Measurements from ENCODE around the gene ARHGAP31. TPM values are rescaled to one million over a fixed set of nuclear protein-coding genes. Genes with fewer than 3 reads are reported as not detected.
A peak's percentile ranks its signal among the peaks of the same experiment; 100 is the strongest.
"Not testable (repeated sequence)": the region's sequence is repeated elsewhere in the genome, so short reads cannot be mapped to it uniquely, and the experiment has no call there.

ARHGAP31 gene
- total and polyA plus RNA-seq, 2 experiments from 2014 or later: 8.1 to 15.3 TPM

GRCh38 chr3:119257654-119258410 is 36.4 kb upstream of the ARHGAP31 start:
- H2AFZ ChIP-seq: peak overlapping the region; percentile 45
- DNase-seq: peak; percentile 3
- no peaks in the 10 kb centered on the region for H3K9me3 ChIP-seq (ENCODE audit: low read depth)

GRCh38 chr3:119258915-119259314 is 35.3 kb upstream of the ARHGAP31 start:
- in situ Hi-C loops (cut with MboI): no loop called here
- Histone ChIP-seq H3K4me2 (ENCODE audit: unreplicated experiment) (no peak overlapping the region), H3K4me1 (ENCODE audit: insufficient read depth) (no peaks in the 10 kb centered on the region), H2AFZ (peak overlapping the region; percentile 45; the same call in 1 of the 2 replicates), H3K4me3 (no peak overlapping the region), H3K9me3 (ENCODE audit: low read depth) (no peaks in the 10 kb centered on the region), H3K36me3 (ENCODE audit: low read depth) (no peaks in the 10 kb centered on the region), H3K9ac (no peak overlapping the region), H4K20me1 (ENCODE audit: insufficient read depth) (no peaks in the 10 kb centered on the region), H3K9me2 (ENCODE audit: insufficient read depth) (no peaks in the 10 kb centered on the region), H3K27ac (no peak overlapping the region), H3K27me3 (replicated peaks; ENCODE audit: insufficient read depth) (no peaks in the 10 kb centered on the region), H3K79me2 (ENCODE audit: insufficient read depth) (no peaks in the 10 kb centered on the region), H3F3A (ENCODE audit: insufficient read depth) (no peaks in the 10 kb centered on the region)
- TF ChIP-seq EZH2 (IDR thresholded peaks at IDR 0.05; ENCODE audit: insufficient read depth, poor library complexity, severe bottlenecking): no peak
- no peak for TF ChIP-seq EZH2phosphoT487 (IDR thresholded peaks at IDR 0.05; ENCODE audit: insufficient read depth, low read depth)
- DNase-seq: no peak
- 13 to 15% methylated on average over 1 of the region's 1 CpG for WGBS, 2 experiments (ENCODE audit: low coverage in 1 of 2, low lambda C conversion rate in 2 of 2, missing lambda C conversion rate in 2 of 2)

More at GRCh38 chr3:119257654-119258410, 36.4 kb upstream of the ARHGAP31 start:
- TF ChIP-seq EZH2 (IDR thresholded peaks at IDR 0.05; ENCODE audit: insufficient read depth, poor library complexity, severe bottlenecking) (no peak), EZH2phosphoT487 (IDR thresholded peaks at IDR 0.05; ENCODE audit: insufficient read depth, low read depth) (no peak)
- H3K4me3 ChIP-seq: no peak overlapping the region
- H3K27ac ChIP-seq: no peak overlapping the region
- no peaks in the 10 kb centered on the region for H4K20me1 ChIP-seq (ENCODE audit: insufficient read depth)
- no peaks in the 10 kb centered on the region for H3K9me2 ChIP-seq (ENCODE audit: insufficient read depth)
- H3K36me3 ChIP-seq (ENCODE audit: low read depth): no peaks in the 10 kb centered on the region
- H3K79me2 ChIP-seq (ENCODE audit: insufficient read depth): no peaks in the 10 kb centered on the region
- no peak overlapping the region for H3K4me2 ChIP-seq (ENCODE audit: unreplicated experiment)
- no peaks in the 10 kb centered on the region for H3F3A ChIP-seq (ENCODE audit: insufficient read depth)
- no peaks in the 10 kb centered on the region for H3K4me1 ChIP-seq (ENCODE audit: insufficient read depth)
- no peak overlapping the region for H3K9ac ChIP-seq
- H3K27me3 ChIP-seq (replicated peaks; ENCODE audit: insufficient read depth): no peaks in the 10 kb centered on the region
- WGBS, 2 experiments (ENCODE audit: low coverage in 1 of 2, low lambda C conversion rate in 2 of 2, missing lambda C conversion rate in 2 of 2): 79 to 81% methylated on average over 8 of the region's 8 CpGs
- in situ Hi-C loops (cut with MboI): no loop called here

GRCh38 chr3:119259821-119260220 is 34.4 kb upstream of the ARHGAP31 start:
- H3K4me1 ChIP-seq (ENCODE audit: insufficient read depth): no peaks in the 10 kb centered on the region
- no peaks in the 10 kb centered on the region for H3F3A ChIP-seq (ENCODE audit: insufficient read depth)
- no peak overlapping the region for H3K27ac ChIP-seq
- H3K9me2 ChIP-seq (ENCODE audit: insufficient read depth): no peaks in the 10 kb centered on the region
- DNase-seq: no peak
- in situ Hi-C loops (cut with MboI): no loop called here
- no peaks in the 10 kb centered on the region for H3K9me3 ChIP-seq (ENCODE audit: low read depth)
- H4K20me1 ChIP-seq (ENCODE audit: insufficient read depth): no peaks in the 10 kb centered on the region
- WGBS, 2 experiments (ENCODE audit: low coverage in 1 of 2, low lambda C conversion rate in 2 of 2, missing lambda C conversion rate in 2 of 2): 82 to 84% methylated on average over 4 of the region's 4 CpGs
- H3K4me3 ChIP-seq: no peak overlapping the region
- no peaks in the 10 kb centered on the region for H3K36me3 ChIP-seq (ENCODE audit: low read depth)
- H3K27me3 ChIP-seq (replicated peaks; ENCODE audit: insufficient read depth): no peaks in the 10 kb centered on the region
- H3K79me2 ChIP-seq (ENCODE audit: insufficient read depth): no peaks in the 10 kb centered on the region
- TF ChIP-seq EZH2phosphoT487 (IDR thresholded peaks at IDR 0.05; ENCODE audit: insufficient read depth, low read depth) (no peak), EZH2 (IDR thresholded peaks at IDR 0.05; ENCODE audit: insufficient read depth, poor library complexity, severe bottlenecking) (no peak)
- H3K4me2 ChIP-seq (ENCODE audit: unreplicated experiment): no peak overlapping the region
- H3K9ac ChIP-seq: no peak overlapping the region
- H2AFZ ChIP-seq: no peak overlapping the region

- TF ChIP-seq EZH2 (IDR thresholded peaks at IDR 0.05; ENCODE audit: insufficient read depth, poor library complexity, severe bottlenecking): no peak
- no peak for TF ChIP-seq EZH2phosphoT487 (IDR thresholded peaks at IDR 0.05; ENCODE audit: insufficient read depth, low read depth)
- 84 to 88% methylated on average over 6 of the region's 6 CpGs for WGBS, 2 experiments (ENCODE audit: low coverage in 1 of 2, low lambda C conversion rate in 2 of 2, missing lambda C conversion rate in 2 of 2)
- Histone ChIP-seq H2AFZ (no peak overlapping the region), H3K4me1 (ENCODE audit: insufficient read depth) (no peaks in the 10 kb centered on the region), H3K79me2 (ENCODE audit: insufficient read depth) (no peaks in the 10 kb centered on the region), H3K9me2 (ENCODE audit: insufficient read depth) (no peaks in the 10 kb centered on the region), H3F3A (ENCODE audit: insufficient read depth) (no peaks in the 10 kb centered on the region), H3K27me3 (replicated peaks; ENCODE audit: insufficient read depth) (no peaks in the 10 kb centered on the region), H3K9me3 (ENCODE audit: low read depth) (no peaks in the 10 kb centered on the region), H3K4me3 (no peak overlapping the region), H4K20me1 (ENCODE audit: insufficient read depth) (no peaks in the 10 kb centered on the region), H3K36me3 (ENCODE audit: low read depth) (no peaks in the 10 kb centered on the region), H3K4me2 (ENCODE audit: unreplicated experiment) (no peak overlapping the region), H3K27ac (no peak overlapping the region), H3K9ac (no peak overlapping the region)
- no peak for DNase-seq
- in situ Hi-C loops (cut with MboI): no loop called here
These were observed 33.1 kb upstream of the ARHGAP31 start for GRCh38 chr3:119261055-119261454.

- H3K9me3 ChIP-seq (ENCODE audit: low read depth); in situ Hi-C loops (cut with MboI); H3K79me2 ChIP-seq (ENCODE audit: insufficient read depth); H2AFZ ChIP-seq; H3K4me2 ChIP-seq (ENCODE audit: unreplicated experiment); H3K4me3 ChIP-seq; H3K27ac ChIP-seq; H3K27me3 ChIP-seq (replicated peaks; ENCODE audit: insufficient read depth); H3K4me1 ChIP-seq (ENCODE audit: insufficient read depth); DNase-seq; H3K9me2 ChIP-seq (ENCODE audit: insufficient read depth); H4K20me1 ChIP-seq (ENCODE audit: insufficient read depth); H3K9ac ChIP-seq; H3K36me3 ChIP-seq (ENCODE audit: low read depth); H3F3A ChIP-seq (ENCODE audit: insufficient read depth): not testable (repeated sequence)
- 53 to 54% methylated on average over 2 of the region's 2 CpGs for WGBS, 2 experiments (ENCODE audit: low coverage in 1 of 2, low lambda C conversion rate in 2 of 2, missing lambda C conversion rate in 2 of 2)
These were observed 24.0 kb upstream of the ARHGAP31 start for GRCh38 chr3:119270212-119270611.

Data from GM23248 (cell line).